ENCODE measurements around the gene OSBPL6. TPM values are rescaled to one million over a fixed set of nuclear protein-coding genes. Genes with fewer than 3 reads are reported as not detected.

Gene OSBPL6
- total RNA-seq, 1 experiment from 2014 or later: 2.1 TPM

DNA sequence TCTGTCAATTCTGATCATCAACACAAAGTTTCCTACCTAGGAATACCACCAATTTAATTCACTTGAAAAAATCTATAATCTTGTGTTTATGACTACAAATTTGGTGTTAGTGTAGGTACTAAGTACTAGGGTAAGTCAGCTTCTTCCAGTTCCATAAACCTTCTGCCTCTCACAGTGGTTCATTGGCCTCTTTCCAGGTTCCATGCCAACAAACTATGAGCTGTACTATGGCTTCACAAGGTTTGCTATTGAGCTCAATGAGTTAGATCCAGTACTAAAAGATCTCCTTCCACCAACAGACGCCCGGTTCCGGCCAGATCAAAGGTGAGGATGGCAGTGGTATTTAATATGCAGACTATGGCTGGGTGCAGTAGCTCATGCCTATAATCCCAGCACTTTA lies 197.9 kb downstream of the OSBPL6 start:
- intact Hi-C loops (cut with micrococcal nuclease; ENCODE audit: unreplicated experiment): no loop called here
- ATAC-seq: no peak
- in situ Hi-C loops (cut with HindIII; ENCODE audit: low pct_unique_long_range_greater_than_20kb, low sequenced_read_pairs): no loop called here
- DNase-seq (ENCODE audit: low read depth, low spot score): no peak
- H3K36me3 ChIP-seq (ENCODE audit: control insufficient read depth, insufficient read depth, low read length): no peaks in the 10 kb centered on the region
- no peak overlapping the region for H3K4me3 ChIP-seq (ENCODE audit: low read depth in 2 of 2, low read length in 2 of 2)
- TF ChIP-seq TCF7L2 (IDR thresholded peaks at IDR 0.05; ENCODE audit: low read depth, low read length) (no peak), SIN3A (IDR thresholded peaks at IDR 0.05; ENCODE audit: borderline replicate concordance, insufficient read depth, low read depth, low read length) (no peak), POLR2AphosphoS5 (IDR thresholded peaks at IDR 0.05; ENCODE audit: low read depth, low read length) (no peak)
- TF ChIP-seq, protein P1, sequence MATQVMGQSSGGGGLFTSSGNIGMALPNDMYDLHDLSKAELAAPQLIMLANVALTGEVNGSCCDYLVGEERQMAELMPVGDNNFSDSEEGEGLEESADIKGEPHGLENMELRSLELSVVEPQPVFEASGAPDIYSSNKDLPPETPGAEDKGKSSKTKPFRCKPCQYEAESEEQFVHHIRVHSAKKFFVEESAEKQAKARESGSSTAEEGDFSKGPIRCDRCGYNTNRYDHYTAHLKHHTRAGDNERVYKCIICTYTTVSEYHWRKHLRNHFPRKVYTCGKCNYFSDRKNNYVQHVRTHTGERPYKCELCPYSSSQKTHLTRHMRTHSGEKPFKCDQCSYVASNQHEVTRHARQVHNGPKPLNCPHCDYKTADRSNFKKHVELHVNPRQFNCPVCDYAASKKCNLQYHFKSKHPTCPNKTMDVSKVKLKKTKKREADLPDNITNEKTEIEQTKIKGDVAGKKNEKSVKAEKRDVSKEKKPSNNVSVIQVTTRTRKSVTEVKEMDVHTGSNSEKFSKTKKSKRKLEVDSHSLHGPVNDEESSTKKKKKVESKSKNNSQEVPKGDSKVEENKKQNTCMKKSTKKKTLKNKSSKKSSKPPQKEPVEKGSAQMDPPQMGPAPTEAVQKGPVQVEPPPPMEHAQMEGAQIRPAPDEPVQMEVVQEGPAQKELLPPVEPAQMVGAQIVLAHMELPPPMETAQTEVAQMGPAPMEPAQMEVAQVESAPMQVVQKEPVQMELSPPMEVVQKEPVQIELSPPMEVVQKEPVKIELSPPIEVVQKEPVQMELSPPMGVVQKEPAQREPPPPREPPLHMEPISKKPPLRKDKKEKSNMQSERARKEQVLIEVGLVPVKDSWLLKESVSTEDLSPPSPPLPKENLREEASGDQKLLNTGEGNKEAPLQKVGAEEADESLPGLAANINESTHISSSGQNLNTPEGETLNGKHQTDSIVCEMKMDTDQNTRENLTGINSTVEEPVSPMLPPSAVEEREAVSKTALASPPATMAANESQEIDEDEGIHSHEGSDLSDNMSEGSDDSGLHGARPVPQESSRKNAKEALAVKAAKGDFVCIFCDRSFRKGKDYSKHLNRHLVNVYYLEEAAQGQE (IDR thresholded peaks at IDR 0.05; ENCODE audit: insufficient read depth in 1 of 2, low read depth in 2 of 2, low read length in 1 of 2): no peak
- TF ChIP-seq, protein P2, sequence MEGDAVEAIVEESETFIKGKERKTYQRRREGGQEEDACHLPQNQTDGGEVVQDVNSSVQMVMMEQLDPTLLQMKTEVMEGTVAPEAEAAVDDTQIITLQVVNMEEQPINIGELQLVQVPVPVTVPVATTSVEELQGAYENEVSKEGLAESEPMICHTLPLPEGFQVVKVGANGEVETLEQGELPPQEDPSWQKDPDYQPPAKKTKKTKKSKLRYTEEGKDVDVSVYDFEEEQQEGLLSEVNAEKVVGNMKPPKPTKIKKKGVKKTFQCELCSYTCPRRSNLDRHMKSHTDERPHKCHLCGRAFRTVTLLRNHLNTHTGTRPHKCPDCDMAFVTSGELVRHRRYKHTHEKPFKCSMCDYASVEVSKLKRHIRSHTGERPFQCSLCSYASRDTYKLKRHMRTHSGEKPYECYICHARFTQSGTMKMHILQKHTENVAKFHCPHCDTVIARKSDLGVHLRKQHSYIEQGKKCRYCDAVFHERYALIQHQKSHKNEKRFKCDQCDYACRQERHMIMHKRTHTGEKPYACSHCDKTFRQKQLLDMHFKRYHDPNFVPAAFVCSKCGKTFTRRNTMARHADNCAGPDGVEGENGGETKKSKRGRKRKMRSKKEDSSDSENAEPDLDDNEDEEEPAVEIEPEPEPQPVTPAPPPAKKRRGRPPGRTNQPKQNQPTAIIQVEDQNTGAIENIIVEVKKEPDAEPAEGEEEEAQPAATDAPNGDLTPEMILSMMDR (IDR thresholded peaks at IDR 0.05): no peak
- no peaks in the 10 kb centered on the region for H3K4me1 ChIP-seq (ENCODE audit: control insufficient read depth, insufficient read depth, low read length)
- no peak overlapping the region for H3K27ac ChIP-seq (ENCODE audit: low read length)
- ChIA-PET CTCF (no interaction called here), POLR2A (no interaction called here)
- H3K27me3 ChIP-seq (ENCODE audit: control insufficient read depth, insufficient read depth, low read length): no peaks in the 10 kb centered on the region
- H3K9me3 ChIP-seq (ENCODE audit: control insufficient read depth, insufficient read depth, low read depth, low read length): no peaks in the 10 kb centered on the region
- no TSS peak for BruUV-seq (replicated peaks)

DNA sequence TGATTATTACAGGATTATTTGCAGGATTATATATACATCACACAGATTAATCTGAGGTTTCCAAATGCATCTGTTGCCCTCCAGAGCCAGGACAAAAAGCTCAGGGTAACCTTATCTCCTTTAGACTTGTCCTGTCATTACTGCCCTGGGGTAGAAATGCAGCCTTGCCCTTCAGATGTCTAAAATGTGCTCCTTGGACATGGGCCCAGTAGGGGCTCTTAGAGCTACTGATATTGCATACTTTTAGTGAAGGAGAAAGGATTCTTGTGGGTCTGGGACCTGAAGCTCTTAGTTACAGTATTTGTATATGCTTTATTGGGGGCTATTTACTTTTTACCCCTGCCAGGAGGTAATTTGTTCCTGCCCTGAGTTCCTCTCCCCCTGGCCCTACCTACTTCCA lies 200.5 kb downstream of the OSBPL6 start:
- CTCF ChIA-PET: interaction anchor here (0.6 to 0.8 kb wide), 4 partner anchors 100 to 266 kb away, joined by 3 to 9 read pairs (median 6); no protein-coding TSS in a partner anchor
- in situ Hi-C loops (cut with HindIII; ENCODE audit: low pct_unique_long_range_greater_than_20kb, low sequenced_read_pairs): no loop called here
- DNase-seq (ENCODE audit: low read depth, low spot score) (no peak), ATAC-seq (no peak)
- Histone ChIP-seq H3K36me3 (ENCODE audit: control insufficient read depth, insufficient read depth, low read length) (no peaks in the 10 kb centered on the region), H3K4me1 (ENCODE audit: control insufficient read depth, insufficient read depth, low read length) (no peaks in the 10 kb centered on the region), H3K9me3 (ENCODE audit: control insufficient read depth, insufficient read depth, low read depth, low read length) (no peaks in the 10 kb centered on the region), H3K27me3 (ENCODE audit: control insufficient read depth, insufficient read depth, low read length) (no peaks in the 10 kb centered on the region), H3K27ac (ENCODE audit: low read length) (no peak overlapping the region), H3K4me3 (ENCODE audit: low read depth in 2 of 2, low read length in 2 of 2) (no peak overlapping the region)
- TF ChIP-seq, protein P1 (IDR thresholded peaks at IDR 0.05; ENCODE audit: insufficient read depth in 1 of 2, low read depth in 2 of 2, low read length in 1 of 2): no peak
- TF ChIP-seq TCF7L2 (IDR thresholded peaks at IDR 0.05; ENCODE audit: low read depth, low read length) (no peak), POLR2AphosphoS5 (IDR thresholded peaks at IDR 0.05; ENCODE audit: low read depth, low read length) (no peak), SIN3A (IDR thresholded peaks at IDR 0.05; ENCODE audit: borderline replicate concordance, insufficient read depth, low read depth, low read length) (no peak)
- TF ChIP-seq, protein P2 (IDR thresholded peaks at IDR 0.05): no peak
- intact Hi-C loops (cut with micrococcal nuclease; ENCODE audit: unreplicated experiment): loop anchor here (5.0 kb wide), 1 partner anchor 283 kb away; the partner anchor contains the start of gene RBM45
- POLR2A ChIA-PET: no interaction called here
- no TSS peak for BruUV-seq (replicated peaks)

All from Panc1 (cell line).